SW480 (cell line): Measurements from ENCODE around the gene DCDC2C.

Source experiments
- DNase-seq: peaks from one replicate; pipeline ENCODE4 v3.0.0-alpha.2; 2016; ENCODE audit warnings: low spot score

The DCDC2C gene

DNA sequence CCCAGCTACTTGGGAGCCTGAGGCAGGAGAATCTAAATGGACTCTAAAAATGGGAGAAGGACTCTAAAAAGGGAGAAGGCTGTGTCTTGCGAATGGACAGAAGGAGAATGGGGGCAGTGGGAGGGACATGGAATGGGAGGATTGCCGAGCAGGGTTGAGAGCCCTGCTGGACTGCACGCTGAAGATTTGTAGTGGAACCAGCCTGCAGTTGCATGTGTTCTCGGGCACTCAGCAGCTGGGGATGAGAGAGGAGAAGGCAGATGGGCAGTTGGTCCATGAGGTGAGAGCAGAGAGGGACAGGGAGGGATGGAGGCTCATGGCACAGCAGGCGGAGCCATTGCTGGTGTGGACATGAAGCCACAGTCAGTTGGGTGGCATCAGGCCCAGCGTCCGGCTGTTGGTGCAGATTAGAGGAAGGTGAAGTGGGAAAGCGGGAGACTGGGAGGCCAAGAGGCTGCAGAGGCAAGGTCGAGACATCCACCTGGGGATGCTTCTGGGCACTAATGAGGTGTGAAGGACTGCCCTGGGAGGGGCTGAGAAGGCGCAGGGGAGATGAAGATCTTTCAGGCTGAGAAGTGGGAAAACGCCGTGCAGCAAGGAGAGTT, 40.7 kb downstream of the DCDC2C start:
- no peak for DNase-seq

- DNase-seq, result no peak
Measured at GRCh38 chr2:3745920-3746319, 42.5 kb downstream of the DCDC2C start.

DNA sequence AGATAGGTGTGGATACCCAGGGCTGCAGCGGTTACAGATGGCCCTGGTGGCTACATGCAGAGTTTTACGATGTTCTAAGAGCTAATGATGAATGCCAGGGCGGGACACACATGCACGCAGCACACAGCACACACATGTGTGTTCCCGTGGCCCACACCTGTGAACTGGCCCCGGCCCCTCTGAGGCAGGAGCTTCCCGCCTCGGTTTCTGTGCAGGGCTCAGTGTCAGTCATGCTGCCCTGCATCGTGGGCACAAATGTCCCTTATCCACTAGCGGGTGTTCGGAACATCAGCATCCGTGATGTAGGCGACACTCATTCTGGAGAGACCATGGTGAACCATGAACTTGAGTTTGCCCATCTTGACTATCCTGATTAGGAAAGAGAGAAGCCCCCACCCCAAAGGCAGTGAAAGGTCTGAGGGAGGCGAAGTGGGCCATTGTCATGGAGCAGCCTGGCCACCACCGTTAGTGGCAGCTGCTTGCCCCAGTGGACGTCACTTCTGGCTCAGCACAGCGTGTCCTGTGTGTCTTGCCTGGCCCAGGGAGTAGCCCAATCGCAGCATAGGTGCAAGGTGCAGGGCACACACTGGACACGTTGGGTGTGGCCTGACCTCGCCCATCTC, 43.8 kb downstream of the DCDC2C start:
- DNase-seq, result peak; percentile 32

DNA sequence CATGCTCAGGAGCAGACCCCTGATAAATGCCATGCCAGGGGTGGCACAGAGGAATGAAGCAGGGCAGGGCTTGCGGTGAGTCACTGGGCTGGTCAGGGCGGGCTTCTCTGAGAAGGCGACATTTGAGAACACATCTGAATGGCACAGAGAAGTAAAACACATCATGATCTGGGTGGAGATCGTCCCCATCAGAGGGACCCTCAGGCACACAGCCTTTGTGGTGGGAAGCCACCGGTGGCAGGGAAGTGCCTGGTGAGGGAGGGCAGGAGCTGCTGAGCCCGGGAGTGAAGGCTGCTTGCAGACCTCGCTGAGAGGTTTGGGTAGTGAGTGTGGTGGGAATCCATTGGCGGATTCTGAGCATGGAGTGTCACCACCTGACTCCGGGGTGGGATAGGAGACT, 44.5 kb downstream of the DCDC2C start:
- peak; percentile 46 for DNase-seq

GRCh38 chr2:3749201-3749600, 45.8 kb downstream of the DCDC2C start:
- DNase-seq, result no peak

DNA sequence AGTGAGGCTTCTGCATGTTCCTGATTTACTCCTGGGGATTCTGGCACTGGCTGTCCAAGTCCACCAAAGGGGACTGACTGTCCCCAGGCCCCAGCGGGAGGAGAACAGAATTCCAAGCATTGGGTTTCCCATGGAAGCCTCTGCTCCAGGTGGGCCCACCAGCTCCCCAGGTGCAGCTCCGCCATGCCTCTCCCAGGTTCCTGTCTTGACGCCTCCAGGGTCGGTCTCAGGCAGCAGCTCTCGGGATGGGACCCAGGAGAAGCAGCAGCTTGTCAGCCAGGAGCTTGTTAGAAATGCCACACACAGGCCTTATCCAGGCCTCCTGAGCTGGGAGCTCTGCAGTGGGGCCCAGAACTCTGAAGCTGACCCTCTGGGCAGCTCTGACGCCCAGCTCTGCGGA, 47.9 kb downstream of the DCDC2C start:
- DNase-seq, result no peak

DNA sequence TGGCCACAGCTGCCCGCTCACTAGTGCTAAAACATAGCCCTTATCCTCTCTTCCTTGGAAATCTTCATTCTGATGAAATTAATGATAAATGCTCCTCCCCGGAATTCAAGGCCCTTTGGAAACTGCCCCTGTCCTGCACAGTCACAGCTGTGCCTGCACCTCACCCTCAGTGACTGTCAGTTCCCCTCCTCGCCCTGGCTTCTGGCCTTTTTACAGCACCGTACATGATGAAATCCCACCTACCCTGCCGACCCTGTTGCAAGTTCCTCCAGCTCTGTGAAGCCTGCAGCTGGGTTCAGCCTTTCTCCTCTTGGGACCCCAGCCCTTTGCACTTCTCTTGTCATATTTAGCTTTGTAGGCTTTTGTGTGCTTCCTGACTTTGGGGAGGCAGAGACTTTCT, 48.4 kb downstream of the DCDC2C start:
- no peak for DNase-seq

- DNase-seq, result no peak
Measured at GRCh38 chr2:3752376-3752775, 49.0 kb downstream of the DCDC2C start.

- no peak for DNase-seq
Measured at GRCh38 chr2:3753561-3753960, 50.2 kb downstream of the DCDC2C start.

GRCh38 chr2:3754280-3754679, 50.9 kb downstream of the DCDC2C start:
- DNase-seq, result no peak

DNA sequence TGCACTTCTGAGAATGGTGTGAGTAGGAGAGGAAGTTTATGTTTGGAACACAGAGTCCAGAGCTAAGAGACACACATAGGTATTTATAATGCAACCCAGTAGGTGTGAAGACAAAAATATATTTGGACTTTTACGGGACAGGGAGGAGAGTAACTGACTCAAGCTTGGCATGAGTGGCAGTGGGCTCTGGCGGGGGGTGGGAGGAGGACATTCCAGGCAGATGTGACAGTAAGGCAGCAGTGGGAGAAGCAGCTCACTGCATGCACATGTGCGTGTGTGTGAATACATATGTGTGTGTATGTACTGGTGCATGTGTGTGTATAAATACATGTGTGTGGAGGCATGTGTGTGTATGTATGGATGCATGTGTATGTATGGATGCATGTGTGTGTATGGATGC, 51.4 kb downstream of the DCDC2C start:
- DNase-seq, result no peak

- no peak for DNase-seq
Measured at GRCh38 chr2:3755277-3755676, 51.9 kb downstream of the DCDC2C start.

DNA sequence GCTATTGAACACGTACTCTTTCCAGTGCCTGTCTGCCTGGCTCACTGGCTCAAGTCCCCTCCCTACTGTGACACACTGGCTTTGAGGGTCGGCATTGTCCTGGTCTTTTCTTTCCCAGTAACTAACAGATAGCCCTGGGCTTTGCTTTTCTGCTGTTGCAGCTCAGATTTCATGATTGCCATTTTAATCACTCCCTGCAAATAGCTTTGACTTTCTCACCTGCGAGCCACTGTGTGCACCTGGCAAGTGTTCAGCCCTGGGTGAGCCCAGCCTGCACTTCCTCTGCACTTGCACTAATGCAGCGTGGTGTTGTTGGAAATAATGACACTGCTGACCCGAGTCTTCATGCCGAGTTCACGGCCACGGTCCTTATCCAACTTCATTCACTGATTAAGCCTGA, 52.9 kb downstream of the DCDC2C start:
- no peak for DNase-seq

GRCh38 chr2:3758906-3759305, 55.5 kb downstream of the DCDC2C start:
- DNase-seq, result no peak

DNA sequence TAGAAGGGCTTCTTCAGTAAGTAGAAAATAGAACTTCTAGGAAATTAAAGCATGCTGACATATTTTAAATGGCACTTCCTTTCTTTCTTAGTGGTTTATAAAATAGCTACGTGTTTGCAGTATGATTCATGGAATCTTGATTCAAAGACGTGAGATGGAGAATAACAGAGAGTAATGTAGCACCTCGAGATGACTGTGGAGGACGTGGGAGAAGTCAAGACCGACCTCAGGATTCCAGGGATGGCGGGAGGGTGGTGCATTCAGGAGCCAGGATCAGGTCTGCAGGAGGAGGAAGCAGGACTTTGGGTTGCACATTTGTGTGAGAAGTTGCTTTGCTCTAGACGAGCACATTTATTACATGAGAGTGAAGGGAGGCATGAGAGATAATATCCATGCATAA, 56.0 kb downstream of the DCDC2C start:
- DNase-seq, result no peak

DNA sequence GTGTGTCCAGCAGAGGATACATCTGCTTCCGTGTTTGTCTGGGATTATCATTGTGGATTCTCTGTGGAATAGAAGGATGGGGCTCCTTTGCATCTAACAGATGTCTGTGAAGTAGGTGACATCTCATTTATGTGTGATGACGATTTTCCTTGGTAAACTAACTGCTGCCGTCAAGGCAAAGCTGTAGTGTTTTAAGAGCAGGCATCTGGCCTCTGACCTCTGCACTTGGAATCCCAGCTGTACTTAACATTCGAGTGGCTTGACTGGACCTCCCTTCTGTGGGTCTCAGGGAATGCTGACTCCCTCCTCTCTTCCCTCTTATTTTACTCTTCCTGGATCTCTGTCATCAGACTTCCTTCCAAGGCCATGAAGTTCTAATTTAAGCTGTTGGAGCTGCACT, 56.4 kb downstream of the DCDC2C start:
- no peak for DNase-seq

- no peak for DNase-seq
Measured at GRCh38 chr2:3761272-3761671, 57.9 kb downstream of the DCDC2C start.

DNA sequence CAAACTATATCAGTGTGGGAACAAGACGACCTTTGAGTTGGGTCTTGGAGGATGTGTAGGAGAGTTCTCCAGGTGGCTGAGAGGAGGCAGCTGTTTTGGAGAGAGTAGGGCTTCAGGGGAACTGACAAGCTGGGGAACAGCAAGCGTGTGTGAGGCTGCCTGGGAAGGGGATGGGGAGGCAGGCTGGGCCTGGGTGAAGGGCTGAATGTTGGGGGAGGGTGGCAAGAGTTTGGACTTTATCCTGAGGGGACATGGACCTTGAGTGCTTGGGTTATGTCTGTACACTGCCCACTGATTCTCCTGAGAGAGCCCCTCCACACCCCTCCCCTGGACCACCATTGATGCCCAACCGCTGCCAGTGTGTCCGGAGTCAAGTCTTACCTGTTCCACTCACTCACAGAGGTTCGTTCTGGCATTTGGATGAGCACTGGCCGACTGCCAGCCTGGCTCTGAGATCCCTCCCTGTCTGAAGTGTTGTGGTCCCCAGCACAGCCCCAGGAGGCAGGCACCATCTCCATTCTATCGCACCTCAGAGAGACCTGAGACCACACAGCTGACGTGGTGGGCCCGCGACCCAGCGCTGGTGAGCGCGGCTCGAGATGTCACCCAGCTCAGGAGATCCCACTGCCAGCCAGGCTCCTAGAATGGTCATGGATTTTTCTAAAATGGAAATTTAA, 59.5 kb downstream of the DCDC2C start:
- no peak for DNase-seq

GRCh38 chr2:3766824-3767223, 63.4 kb downstream of the DCDC2C start:
- DNase-seq, result no peak

- no peak for DNase-seq
Measured at GRCh38 chr2:3768960-3769765, 65.8 kb downstream of the DCDC2C start.

GRCh38 chr2:3769766-3770165, 66.4 kb downstream of the DCDC2C start:
- DNase-seq, result no peak

GRCh38 chr2:3770724-3771415, 67.5 kb downstream of the DCDC2C start:
- DNase-seq, result no peak
